A549 treated with ZK216348 at 1 μM for 4 hours (cell line): ENCODE data around the gene HIPK1. TPM values are rescaled to one million over a fixed set of nuclear protein-coding genes. Genes with fewer than 3 reads are reported as not detected.

Experiments
- total RNA-seq: library from RNA; stranded (reverse); fragments of 200-300 nt; extraction: Qiagen RNA extraction; gene quantifications from 5 replicates; pipeline ENCODE4 v1.2.3, GENCODE V29; 2022; ENCODE audit warnings: low read depth

HIPK1 gene
- total RNA-seq: 10.2 to 19.2 TPM (median 14.7 TPM) in 5 replicates

DNA sequence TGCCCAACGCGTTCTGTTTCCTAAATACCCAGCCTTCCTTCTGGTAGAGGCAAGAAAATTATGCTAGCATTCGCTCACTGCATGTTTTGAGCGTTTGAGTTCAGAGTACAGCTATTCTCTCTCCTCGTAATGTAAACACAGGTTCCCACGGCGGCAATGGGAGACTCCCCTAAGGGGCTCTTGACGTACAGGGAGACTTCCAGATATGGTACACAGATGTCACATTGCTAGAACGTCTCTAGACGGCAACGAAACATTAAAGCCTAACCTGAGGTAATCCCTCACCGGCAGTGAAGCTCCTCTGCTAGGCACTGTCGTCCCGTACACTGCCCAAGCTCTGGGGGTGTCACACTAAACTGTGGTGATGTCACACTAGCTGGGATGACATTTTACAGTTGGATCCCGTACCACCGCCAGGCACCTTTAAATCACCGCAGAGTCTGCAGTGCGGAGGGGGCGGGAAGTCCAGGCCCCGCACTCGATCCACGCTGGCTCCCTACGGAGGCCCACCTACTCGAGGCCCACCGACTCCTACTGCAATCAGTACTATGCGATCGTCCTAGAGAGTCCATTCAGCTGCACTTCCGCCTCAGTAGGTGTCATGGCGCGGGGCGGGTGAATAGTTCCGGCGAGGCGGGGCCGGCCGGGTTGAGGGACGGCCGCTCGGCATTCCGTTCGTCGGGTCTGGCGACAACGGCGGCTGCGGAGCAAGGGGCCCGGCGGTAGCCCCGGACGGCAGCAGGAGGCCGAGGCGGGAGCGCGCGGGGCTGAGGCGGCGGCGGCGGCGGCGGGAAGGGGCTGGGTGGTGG lies at the start of gene HIPK1:
HIPK1 (plus strand) TSS at position 384 of the 809 bp plus-strand sequence.

DNA sequence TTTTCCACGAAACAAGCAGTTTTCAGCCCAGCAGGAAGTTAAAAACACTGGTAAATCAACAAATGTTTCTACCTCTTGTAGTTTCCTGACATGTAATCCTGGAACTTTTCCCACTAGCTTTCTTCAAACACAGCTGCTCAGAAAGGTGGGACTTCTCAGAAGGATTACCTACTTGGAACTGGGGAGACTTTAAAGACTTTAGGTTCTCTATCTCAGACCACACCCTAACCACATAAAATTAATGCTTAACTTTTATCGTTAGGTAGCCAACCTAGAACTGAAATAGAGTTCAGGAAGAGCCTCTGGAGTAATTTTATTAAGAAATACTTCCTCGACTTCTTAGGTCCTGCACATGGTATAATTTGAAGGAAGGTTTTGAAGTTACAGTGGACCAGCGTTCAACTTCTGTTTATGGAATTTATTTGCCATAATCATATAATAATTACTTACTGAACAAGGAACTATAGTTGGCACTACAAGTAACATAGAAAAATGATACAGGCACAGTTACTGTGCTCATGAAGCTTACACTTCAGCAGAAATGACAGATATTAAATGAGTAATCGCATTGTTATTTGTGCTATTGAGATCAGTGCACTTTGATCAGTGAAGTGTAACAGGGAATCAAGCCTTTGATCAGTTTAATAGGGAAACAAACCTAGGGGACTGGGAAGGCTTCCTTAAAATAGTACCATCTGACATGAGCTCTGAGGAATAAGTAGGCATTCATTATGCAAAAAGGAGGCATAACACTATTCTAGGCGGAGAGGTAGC lies 41.5 kb upstream of the HIPK1 start, which contains the start of gene BCL2L15:
BCL2L15 (minus strand) TSS at position 180 of the 774 bp plus-strand sequence. CDS start 206 bp downstream, outside the sequence.

DNA sequence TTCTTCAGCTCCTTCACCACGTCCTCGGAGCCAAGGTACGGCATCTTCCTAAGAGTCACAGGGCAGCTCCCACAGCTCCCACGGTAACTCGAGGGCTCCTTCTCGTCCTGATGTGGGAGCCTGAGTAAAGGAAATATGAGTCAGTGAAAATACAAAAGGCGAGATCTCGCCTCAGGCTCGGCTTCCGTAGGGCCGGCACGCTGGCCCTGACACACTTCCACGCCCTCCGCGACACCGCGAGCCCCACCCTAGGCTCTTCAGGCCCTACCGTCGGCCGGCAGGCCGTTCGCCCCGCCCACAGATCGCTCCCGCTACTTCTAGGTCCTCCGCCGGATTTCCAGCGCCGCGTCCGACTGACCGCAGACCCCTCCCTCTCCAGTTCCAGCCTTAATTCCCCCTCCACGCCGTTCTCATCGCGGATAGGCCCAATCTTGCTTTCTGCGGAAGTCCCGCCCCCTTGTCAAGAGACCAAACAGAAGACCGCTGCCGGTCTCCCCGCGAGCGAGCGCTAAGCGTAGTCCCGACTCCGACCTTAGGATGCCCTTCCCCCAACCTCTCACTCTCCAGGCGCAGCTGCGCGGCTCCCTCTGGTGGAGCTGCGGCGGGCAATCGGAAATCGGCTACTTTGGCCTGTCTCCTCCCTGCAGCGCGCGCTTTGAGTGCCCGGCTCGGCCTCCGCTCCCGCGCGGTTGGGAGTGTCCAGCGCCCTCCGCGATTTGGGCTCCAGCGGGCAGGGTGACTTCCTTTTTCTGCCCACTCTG lies 24.3 kb upstream of the HIPK1 start, which contains the start of the genes AP4B1 and DCLRE1B:
AP4B1 (minus strand) TSS at position 126 of the 761 bp plus-strand sequence; CDS start at position 44, 82 bp downstream.
DCLRE1B (plus strand) TSS at position 653 of the 761 bp plus-strand sequence. CDS start 261 bp downstream, outside the sequence.

DNA sequence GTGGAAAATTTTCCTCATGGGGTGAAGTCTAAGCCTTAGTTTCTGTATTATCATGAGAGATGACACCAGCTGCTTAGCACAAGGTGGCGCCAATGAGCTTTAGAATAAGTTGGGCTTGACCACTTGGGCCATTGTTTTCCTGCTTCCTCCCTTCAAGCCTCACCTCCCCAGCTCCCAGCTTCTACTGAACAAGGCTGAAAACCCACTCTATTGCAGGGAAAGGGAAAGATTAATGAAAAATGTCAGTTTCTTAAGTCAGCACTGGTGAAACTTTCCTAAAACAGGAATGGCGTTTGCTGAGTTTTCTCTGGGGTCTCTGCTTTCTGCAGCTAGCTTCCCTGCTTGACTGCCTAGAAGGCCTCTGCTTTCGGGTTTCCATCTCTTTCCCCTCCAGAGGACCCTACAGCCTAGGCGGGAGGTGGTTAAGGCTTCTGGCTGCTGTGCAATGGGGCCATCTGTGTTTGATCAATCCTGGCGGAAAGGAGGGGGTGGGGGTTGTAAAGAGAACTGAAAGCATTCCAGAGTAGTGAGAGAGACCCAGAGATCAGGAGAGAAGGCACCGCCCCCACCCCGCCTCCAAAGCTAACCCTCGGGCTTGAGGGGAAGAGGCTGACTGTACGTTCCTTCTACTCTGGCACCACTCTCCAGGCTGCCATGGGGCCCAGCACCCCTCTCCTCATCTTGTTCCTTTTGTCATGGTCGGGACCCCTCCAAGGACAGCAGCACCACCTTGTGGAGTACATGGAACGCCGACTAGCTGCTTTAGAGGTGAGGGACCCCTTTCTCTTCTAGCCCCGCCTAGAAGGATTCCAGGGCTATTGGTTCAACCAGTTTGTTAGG lies 50.0 kb downstream of the HIPK1 start, which contains the start of gene OLFML3:
OLFML3 (plus strand) TSS at position 612 of the 840 bp plus-strand sequence; CDS start at position 655, 43 bp downstream.

Other genes with a start within 250 kb of the HIPK1 start
- 12.0 to 16.8 TPM (median 15.1 TPM) in 5 replicates for gene PHTF1, start 169.8 kb upstream of the HIPK1 start, total RNA-seq
- gene RSBN1, start 116.8 kb upstream of the HIPK1 start, total RNA-seq: 3.3 to 4.1 TPM (median 3.8 TPM) in 5 replicates
- gene PTPN22, start 57.6 kb upstream of the HIPK1 start, total RNA-seq: not detected in 5 replicates
- 0.64 to 2.0 TPM (median 0.86 TPM) in 5 replicates for gene BCL2L15, start 41.7 kb upstream of the HIPK1 start, total RNA-seq
- 7.8 to 9.9 TPM (median 9.1 TPM) in 5 replicates for gene AP4B1, start 24.5 kb upstream of the HIPK1 start, total RNA-seq
- 8.2 to 10.9 TPM (median 8.9 TPM) in 5 replicates for gene DCLRE1B, start 24.0 kb upstream of the HIPK1 start, total RNA-seq
- gene OLFML3, start 50.1 kb downstream of the HIPK1 start, total RNA-seq: 2.4 to 3.7 TPM (median 3.6 TPM) in 5 replicates
- 0.20 to 0.63 TPM (median 0.51 TPM) in 5 replicates for gene SYT6, start 224.5 kb downstream of the HIPK1 start, total RNA-seq